Right renal cortex interstitium (tissue), 3 donors: Measurements from ENCODE around the gene APLP2. TPM values are rescaled to one million over a fixed set of nuclear protein-coding genes. Genes with fewer than 3 reads are reported as not detected.
"Not testable (repeated sequence)": the region's sequence is repeated elsewhere in the genome, so short reads cannot be mapped to it uniquely, and the experiment has no call there.

Source experiments
- DNase-seq, 3 donors: peaks; one replicate each; pipeline ENCODE4 v3.0.0-alpha.2; 2013; ENCODE audit warnings: low read depth in 3 of 3, low spot score in 2 of 3
- polyA plus RNA-seq, 3 donors: library from polyadenylated mRNA; unstranded; fragments of 120-200 nt; gene quantifications; one replicate each; pipeline ENCODE4 v1.2.1, GENCODE V29; 2013; ENCODE audit not compliant: insufficient read length in 3 of 3

APLP2 gene
- polyA plus RNA-seq, 3 donors, result 506 to 554 (median 517) TPM

DNA sequence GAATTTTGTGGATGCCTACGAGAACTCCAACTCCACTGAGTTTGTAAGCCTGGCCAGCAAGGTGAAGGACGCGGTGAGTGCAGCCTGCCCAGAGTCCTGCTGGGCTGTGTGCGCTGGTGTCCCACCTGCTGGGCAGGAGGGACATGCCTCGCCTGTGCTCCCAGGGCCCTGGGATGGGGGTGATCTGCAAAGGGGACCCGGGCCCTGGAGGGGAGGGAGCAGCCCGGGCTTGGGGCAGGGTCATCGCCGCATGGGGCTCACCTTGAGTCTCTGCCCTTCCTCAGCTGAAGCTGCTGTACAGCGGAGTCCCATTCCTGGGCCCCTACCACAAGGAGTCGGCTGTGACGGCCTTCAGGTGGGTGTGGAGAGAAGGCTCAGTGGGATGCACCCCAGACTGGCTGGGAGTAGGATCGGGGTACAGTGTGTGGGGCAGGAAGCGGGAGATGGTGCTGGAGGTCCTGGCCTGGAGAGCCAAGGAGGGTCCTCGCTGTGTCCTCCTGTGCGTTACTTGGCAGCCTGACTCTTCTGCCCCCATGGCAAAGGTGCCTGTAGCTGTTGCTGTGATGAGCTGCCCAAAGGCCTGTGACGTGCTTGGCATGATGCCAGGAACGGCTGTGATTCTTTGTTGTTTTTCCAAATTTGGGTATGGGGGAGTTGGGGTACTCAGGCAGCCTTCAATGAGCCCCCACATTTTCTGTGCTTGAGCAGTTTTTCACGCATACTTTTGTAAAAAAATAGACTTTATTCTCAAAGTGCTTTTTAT, 119.1 kb downstream of the APLP2 start:
- no peak for DNase-seq

DNA sequence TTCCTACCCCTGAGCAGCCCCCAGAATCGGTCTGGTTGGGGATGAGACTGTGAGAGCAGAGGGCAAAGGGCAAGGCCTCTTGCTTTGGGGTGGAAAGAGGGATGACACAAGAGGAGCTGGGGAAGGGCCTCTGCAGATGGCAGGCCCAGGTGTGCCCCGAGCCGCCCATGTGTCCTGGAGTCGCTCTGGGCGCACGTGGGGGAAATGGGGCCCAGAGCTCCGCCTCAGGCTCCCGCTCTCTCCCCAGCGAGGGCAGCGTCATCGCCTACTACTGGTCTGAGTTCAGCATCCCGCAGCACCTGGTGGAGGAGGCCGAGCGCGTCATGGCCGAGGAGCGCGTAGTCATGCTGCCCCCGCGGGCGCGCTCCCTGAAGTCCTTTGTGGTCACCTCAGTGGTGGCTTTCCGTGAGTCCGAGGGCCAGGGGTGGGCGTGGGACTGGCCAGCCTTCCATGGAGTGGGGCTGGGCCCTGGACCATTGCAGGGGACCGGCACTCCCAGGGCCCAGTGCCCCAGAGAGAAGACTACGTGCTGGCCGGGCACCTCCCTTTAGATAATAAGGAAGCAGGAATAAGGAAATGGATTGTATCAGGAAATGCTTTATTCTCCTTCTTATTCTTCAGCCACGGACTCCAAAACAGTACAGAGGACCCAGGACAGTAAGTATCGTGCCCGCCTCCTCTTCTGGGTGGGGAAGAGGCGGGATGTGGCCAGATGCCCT, 120.0 kb downstream of the APLP2 start:
- DNase-seq, result no peak

DNA sequence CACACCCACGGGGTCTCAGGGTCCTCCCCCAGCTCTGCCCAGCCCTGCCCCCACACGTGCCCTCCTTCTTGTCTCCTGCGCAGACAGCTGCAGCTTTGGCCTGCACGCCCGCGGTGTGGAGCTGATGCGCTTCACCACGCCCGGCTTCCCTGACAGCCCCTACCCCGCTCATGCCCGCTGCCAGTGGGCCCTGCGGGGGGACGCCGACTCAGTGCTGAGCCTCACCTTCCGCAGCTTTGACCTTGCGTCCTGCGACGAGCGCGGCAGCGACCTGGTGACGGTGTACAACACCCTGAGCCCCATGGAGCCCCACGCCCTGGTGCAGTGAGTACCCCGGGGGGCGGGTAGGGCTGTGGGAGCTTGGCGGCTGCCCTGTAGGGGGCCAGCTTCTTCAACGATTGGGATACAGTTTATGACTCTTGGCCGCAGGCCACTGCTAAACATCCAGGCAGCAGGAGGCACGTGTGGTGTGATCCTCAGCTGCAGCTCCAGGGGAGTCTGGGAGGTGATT, 120.7 kb downstream of the APLP2 start:
- no peak for DNase-seq

DNA sequence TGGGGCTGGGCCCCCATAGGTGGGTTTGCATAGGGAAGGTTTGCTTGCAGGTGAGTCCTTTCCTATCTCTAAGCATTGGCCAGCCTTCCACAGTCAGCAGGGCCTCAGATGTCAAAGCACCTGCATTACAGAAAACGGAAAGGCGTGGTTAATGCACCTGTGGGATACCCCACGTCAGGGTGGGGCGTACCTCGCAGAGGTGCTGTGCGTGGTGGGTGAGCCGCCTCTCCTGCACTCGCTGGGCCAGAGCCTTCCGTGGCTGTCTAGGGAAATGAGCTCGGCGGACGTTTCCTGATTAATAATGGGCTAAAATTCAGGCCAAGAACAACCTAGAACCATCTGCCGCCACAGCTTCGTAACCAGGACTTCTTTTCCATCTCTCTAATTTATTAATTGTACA, 122.2 kb downstream of the APLP2 start:
- DNase-seq, result no peak

DNA sequence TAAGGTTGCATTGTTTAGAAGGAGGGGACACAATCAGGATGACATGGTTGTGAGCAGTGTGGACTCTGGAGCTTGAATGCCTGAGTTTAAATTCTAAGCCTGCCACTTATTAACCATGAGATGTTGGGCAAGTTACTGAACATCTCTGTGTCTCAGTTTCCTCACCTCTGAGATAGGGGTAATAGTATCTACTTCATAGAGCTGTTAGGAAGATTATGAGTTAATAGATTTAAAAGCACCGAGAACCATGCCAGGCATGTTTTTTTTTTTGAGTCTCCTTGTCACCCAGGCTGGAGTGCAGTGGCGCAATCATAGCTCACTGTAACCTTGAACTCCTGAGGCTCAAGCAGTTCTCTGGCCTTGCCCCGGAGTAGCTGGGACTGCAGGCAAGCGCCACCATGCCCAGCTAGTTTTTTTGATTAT, 123.2 kb downstream of the APLP2 start:
- no peak for DNase-seq

DNA sequence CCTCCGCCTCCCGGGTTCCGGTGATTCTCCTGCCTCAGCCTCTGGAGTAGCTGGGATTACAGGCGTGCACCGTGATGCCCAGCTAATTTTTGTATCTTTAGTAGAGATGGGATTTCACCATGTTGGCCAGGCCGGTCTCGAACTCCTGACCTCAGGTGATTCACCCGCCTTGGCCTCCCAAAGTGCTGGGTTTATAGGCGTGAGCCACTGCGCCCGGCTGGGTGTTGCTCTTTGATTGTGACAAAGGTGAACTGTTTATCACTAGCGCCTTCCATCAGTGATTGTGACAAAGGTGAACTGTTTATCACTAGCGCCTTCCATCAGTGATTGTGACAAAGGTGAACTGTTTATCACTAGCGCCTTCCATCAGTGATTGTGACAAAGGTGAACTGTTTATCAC, 123.9 kb downstream of the APLP2 start:
- DNase-seq, result not testable (repeated sequence)

Other genes starting within 250 kb of the APLP2 start
- gene NFRKB, start 174.3 kb upstream of the APLP2 start, polyA plus RNA-seq, result 10 to 100 TPM; 36.2 to 40.3 (median 40.1) TPM
- 10 to 100 TPM in 1 of 3 donors, 1 to 10 TPM in 2; 8.8 to 10.4 (median 8.9) TPM for gene PRDM10, start 67.1 kb upstream of the APLP2 start, polyA plus RNA-seq
- 10 to 100 TPM; 23.2 to 32.4 (median 31.1) TPM for gene ST14, start 89.9 kb downstream of the APLP2 start, polyA plus RNA-seq
- gene ZBTB44, start 245.0 kb downstream of the APLP2 start, polyA plus RNA-seq, result 10 to 100 TPM; 53.7 to 59.0 (median 56.7) TPM